Superior temporal gyrus (tissue), 1 donor: ENCODE measurements around the gene TAGAP.
"Not testable (repeated sequence)": the region's sequence is repeated elsewhere in the genome, so short reads cannot be mapped to it uniquely, and the experiment has no call there.

Source experiments
- DNase-seq: peaks from one replicate; pipeline ENCODE4 v3.0.0-alpha.2; 2016; ENCODE audit errors: extremely low spot score

TAGAP gene

DNA sequence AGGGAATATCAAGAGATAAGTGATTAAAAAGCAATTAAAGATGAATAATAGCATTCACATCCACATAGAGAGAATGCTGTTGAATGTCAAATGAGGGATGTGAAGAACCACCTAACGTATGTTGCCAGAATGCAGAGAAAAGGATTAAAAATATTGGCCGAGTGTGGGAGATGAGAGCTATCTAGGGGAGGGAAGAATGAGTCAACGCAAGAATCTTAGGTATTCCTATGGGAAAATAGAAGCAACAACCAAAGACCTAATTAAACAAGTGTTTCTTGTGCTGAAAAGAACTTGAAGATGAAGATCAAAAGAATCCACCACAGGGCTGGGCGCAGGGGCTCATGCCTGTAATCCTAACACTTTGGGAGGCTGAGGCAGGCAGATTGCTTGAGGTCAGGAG, 32.6 kb downstream of the TAGAP start:
- DNase-seq, result no peak

DNA sequence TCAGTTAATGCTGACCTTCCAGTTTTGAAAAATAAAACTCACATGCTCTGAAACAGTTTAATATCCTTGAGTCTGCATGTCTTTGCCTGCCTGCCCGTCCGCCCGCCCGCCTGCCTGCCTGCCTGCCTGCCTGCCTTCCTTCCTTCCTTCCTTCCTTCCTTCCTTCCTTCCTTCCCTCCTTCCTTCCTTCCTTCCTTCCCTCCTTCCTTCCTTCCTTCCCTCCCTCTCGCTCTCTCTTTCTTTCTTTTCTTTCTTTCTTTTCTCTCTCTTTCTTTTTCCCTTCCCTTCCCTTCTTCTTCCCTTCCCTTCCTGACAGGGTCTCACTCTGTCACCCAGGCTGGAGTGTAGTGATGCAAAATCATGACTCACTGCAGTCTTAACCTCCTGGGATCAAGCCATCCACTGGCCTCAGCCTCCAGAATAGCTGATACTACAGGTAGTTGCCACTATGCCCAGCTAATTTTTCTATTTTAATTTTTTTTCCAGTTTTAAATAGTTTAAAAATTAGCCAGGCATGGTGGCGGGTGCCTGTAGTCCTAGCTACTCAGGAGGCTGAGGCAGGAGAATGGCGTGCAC, 34.7 kb downstream of the TAGAP start:
- DNase-seq, result not testable (repeated sequence)

DNA sequence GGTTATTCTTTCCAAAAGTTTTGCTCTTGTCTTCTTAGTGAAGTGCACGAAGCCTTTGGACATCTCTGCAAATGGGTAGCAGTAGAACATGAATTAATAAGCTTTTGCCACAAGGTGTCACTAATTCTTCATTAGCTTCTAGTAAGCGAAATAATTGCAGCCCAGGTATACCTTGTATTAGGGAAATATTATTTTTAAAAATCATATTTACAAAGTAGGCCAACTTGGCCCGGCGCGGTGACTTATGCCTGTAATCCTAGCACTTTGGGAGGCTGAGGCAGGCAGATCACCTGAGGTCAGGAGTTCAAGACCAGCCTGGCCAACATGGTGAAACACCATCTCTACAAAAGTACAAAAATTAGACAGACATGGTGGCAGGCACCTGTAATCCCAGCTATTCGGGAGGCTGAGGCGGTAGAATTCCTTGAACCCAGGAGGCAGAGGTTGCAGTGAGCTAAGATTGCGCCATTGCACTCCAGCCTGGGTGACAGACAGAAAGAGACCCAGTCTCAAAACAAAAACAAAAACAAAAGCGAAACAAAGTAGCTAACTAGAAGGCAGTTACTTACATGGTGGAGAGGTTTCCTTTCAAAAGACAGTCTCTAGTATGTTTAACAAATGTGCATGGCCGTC, 36.0 kb downstream of the TAGAP start:
- DNase-seq, result peak; percentile 41

DNA sequence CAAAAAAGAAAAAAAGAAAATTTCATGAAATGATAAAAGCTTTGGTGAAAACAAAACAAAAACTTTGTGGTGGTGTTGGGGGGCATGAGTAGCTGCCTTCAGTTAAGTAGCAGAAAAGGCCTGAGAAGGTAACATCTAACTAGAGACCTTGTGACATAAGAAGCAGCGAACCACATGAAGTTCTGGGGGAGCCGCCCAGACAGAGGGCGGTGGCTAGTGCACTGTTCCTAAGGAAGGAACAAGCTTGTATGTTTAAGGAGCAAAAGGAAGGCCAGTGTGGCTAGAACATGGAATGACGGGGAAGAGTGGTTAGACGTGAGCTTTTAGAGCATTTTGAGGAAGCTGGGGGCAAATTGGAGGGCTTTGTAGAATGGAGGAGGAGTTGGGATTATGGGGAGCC, 37.3 kb downstream of the TAGAP start:
- DNase-seq, result no peak

DNA sequence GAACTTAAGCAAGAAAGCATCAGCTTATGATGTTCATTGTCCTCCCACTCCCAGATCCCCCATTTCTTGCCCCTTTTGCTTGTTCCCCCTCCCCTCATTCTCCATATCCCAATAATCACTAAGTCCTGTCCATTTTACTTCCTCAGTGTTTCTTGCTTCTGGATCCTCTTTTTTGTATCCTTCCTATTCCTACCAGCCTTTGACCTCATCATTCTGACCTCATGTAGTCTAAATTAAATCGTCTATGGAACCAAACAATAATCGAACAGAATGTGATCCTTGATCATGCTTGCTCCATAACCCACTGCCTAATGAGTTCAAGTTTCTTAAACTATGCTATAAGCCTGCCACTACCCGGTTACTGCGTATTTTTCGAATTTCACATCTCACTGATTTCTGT, 39.4 kb downstream of the TAGAP start:
- DNase-seq, result no peak

DNA sequence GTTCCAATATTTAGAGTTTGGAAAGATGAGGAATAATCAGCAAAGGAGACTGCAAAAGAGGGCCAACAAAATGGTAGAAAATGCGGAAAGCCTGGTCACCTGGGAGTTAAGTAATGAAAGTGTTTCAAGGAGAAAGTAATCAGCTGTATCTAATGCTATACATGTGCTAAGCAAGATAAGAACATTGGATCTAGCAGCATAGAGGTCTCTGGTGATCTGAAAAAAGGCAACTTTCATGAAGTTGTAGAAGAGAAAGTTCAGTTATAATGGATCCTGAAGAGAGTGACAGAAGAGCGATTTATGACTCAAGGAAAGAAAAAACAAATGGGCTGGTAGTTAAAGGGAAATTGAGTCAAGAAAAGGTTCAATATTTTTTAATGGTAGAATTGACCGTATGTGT, 40.2 kb downstream of the TAGAP start:
- DNase-seq, result no peak

DNA sequence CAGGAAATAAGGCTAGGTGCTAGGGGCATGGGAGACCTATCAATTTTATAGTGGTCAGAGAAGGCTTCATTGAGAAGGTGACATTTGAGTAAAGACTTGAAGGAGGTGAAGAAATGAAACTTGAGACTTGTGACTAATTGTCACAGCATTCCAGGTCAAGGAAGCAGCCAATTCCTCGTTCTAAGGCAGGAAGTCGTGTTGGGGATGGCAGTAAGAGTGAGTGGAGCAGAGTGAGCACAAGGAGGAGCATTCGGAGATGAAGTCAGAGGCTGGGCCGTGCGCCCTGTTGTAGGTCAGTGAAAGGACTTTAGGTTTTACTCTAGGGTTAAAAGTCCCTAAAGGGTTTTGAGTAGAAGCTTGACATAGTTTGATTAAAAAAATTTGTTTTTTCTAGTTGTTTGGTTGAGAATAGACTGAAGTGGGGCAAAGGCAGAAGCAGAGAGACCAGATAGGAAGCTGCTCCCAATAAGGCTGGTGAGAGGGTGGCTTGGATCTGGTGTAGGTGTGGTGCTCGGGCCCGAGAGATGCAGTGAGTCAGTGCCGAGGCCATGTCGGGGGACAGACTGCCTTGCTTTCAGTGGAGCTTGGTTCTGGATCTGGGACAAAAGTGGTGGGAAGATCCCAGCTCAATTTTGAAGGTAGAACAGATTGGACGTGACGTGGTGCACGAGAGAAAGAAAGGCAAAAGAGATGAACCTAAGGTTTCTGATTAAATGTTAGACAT, 42.2 kb downstream of the TAGAP start:
- DNase-seq, result no peak

DNA sequence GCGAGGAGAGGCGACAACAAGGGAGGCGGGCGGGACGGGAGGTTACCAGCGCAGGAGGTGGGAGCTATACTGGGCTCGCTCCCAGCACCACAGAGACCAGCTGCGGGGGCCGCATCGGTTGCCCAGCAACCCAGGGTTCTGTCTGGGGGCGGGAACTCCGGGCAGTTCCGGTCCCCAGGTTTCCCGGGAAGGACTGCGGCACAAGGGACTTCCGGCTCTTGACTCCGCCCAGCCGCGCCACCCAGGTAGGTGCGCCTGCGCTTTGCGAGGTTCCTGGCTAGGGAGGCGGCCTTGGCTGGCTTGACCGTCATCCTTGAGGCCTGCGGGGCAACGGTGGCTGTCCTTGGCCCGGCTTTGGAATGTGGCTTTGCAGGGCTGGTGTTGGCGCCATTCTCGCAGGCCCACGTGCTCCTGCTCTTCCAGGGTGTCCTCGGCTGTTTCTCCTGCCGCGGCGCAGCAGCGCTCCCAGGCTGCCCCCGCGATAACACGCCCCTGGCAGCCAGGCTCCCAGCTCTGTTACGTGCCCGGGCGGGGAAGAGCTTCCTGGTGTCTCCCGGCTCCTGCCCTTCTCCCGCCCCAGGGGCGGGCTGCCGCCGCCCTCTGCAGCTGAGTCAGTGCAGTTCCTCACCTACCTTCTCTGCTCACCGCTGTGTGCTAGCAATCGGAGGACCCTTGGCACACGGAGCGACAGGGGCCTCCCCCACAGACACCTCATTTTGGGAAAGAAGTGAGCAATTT, 45.0 kb downstream of the TAGAP start, which contains the start of gene RSPH3:
RSPH3 (minus strand) TSS at position 537 of the 738 bp plus-strand sequence. CDS start 652 bp downstream, outside the sequence.
- DNase-seq, result peak; percentile 88

DNA sequence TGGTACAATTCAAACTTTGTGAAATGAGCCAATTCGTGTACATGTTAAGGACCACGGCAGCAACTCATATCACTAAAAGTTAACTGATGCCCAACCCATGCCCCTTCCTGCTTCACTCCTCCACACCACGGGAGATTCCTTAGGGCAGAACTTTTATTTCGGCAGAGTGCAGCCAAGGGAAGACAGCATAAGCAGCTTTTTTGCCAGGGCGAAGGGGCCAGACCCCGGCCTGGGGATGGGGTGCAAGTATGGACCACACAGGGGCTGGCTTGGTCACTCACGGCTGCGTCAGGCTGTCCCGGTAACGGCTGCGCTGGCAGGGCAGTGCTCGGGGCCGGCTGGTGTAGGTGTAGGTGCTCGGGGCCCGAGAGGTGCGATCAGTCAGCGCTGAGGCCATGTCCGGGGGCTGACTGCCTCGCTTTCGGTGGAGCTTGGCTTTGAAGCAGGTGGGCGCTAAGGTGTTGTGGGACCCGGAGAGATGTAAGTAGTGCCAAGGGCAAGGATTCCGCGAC, 45.6 kb downstream of the TAGAP start:
- DNase-seq, result no peak

DNA sequence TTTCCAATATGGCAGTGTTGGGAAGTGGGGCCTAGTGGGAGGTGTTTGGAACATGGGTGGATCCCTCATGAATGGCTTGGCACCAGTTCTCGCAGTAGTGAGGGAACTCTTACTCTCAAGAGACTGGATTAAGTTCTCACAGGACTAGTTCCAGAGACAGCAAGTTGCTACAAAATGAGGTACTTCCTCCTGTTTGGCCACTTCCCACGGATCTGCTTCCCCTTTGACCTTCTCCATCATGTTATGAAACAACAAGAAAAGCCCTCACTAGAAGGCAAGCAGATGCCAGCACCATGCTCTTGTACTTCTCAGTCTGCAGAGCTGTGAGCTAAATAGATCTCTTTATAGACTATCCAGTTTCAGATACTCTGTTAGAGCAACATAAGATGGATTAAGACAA, 47.9 kb downstream of the TAGAP start:
- DNase-seq, result no peak

DNA sequence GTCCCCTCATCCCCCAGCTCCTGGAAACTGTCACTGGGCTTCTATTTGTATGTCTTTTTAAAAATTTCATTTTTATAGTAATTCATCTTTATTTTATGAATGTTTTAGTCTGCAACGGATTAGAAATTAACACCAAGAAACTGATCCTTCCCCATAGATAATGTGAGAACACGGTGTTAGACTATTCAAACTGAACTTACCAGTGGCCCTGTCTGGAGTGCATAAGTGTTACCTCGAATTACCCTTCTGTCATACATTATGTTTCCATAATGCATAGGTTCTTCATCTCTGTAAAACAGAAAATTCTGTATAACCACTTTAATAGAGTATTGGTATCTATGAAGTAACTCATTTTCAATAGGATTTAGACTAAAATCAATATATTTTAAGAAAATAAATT, 51.2 kb downstream of the TAGAP start:
- no peak for DNase-seq

DNA sequence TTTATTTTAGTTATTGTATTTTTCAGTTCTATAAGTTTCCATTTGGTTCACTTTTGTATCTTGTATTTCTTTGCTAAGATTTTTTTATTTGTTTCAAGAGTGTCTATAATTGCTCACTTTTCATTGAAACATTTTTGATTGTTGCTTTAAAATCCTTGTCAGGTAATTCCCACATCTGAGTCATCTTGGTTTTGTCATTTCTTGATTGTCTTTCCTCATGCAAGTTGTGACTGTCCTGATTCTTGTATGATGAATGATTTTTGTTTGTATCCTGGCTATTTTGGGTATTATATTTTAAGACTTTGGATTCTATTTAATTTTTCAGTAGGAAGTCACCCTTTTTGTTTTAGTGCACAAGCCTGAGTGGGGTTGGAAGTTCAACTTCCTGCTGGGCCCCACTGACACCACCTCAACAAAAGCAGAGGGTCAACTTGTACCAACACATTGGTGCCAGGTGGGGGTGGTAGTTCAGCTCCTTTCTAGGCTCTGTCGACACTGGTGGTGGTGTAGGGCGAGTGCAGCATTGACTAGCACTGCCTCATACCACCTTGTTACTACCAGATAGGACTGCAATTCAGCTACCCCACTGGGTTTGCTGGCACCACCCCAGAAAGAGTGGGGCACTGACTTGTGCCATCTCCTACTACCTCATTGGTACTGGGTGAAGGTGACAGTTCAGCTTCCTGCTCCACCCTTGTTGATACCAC, 53.6 kb downstream of the TAGAP start:
- no peak for DNase-seq

DNA sequence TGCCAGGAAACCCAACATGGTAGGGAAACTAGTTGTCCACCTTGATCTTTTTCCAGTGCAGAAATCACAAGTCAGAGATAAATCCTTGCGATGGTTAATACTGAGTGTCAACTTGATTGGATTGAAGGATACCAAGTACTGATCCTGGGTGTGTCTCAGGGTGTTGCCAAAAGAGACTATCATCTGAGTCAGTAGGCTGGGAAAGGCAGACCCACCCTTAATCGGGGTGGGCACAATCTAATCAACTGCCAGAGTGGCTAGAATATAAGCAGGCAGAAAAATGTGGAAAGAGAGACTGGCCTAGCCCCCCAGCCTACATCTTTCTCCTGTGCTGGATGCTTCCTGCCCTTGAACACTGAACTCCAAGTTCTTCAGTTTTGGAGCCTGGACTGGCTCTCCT, 55.1 kb downstream of the TAGAP start:
- not testable (repeated sequence) for DNase-seq

DNA sequence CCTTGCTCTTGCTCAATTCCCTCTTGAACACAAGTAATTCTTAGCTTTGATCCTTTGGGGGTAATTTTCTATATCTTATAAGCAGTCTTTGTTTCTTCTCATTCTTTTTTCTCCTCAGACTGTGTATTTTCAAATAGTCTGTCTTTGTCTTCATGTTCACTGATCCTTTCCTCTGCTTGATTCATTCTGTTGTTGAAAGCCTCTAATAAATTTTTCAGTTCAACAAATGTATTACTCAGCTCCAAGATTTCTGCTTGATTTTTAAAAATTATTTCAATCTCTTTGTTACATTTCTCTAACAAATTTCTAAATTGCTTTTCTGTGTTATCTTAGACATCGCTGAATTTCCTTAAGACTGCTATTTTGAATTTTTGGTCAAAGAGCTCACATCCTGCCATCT, 56.3 kb downstream of the TAGAP start:
- no peak for DNase-seq

DNA sequence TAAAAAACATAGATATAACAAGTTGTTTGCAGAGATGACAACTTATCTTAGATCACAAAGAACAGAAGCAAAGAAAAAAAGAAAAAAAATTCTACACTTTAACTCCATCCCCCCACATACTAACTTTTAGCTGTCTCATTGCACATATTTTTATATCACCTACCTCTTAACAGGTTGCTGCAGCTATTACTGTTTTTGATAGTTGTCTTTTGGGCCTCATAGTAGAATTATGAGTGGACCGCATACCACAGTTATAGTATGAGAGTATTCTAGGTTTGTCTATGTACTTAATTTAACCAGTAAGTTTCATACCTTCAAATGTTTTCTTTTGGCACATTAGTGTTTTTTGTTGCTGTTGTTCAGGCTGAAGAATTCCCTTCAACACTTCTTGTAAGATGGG, 57.1 kb downstream of the TAGAP start:
- no peak for DNase-seq
